SK-N-SH (cell line): Measurements from ENCODE around the gene RHBDL1.

ENCODE experiments used
- CHD2 ChIP-seq: fragments of 150-350 bp; IDR thresholded peaks from 2 replicates; pipeline ENCODE4 v1.6.1; 2018; ENCODE audit warnings: low read length; ENCODE audit not compliant: partially characterized antibody
- CTCF ChIP-seq: fragments of 200-600 bp; sonication (generic); IDR thresholded peaks from 2 replicates; pipeline ENCODE4 v1.6.1; 2017; ENCODE audit warnings: antibody characterized with exemption, mild to moderate bottlenecking, moderate library complexity
- EP300 ChIP-seq, 2 experiments: IDR thresholded peaks; 2 replicates each; pipeline versions ENCODE4 v1.4.0 to v1.6.1; 2012; ENCODE audit warnings: borderline replicate concordance in 1 of 2, low read depth in 1 of 2, low read length in 1 of 2
- FOSL2 ChIP-seq: IDR thresholded peaks from 2 replicates; pipeline ENCODE4 v1.4.0; 2012; ENCODE audit warnings: low read depth, mild to moderate bottlenecking, moderate library complexity, borderline replicate concordance
- FOXJ3 ChIP-seq: sonication (generic); formaldehyde crosslinking; IDR thresholded peaks from 2 replicates; pipeline ENCODE4 v1.5.1; 2020; ENCODE audit warnings: mild to moderate bottlenecking, missing genetic modification reagents
- GABPA ChIP-seq: IDR thresholded peaks from 2 replicates; pipeline ENCODE4 v1.4.0; 2012; ENCODE audit warnings: low read depth, mild to moderate bottlenecking
- JUND ChIP-seq: IDR thresholded peaks from 2 replicates; pipeline ENCODE4 v1.4.0; 2012
- MXI1 ChIP-seq: IDR thresholded peaks from 2 replicates; pipeline ENCODE4 v1.6.1; 2012; ENCODE audit warnings: mild to moderate bottlenecking, low read depth, low read length, improper control_type of control experiment
- POLR2AphosphoS5 ChIP-seq: IDR thresholded peaks from 2 replicates; pipeline ENCODE4 v1.6.1; 2012; ENCODE audit warnings: low read depth, low read length
- RXRA ChIP-seq: IDR thresholded peaks from 2 replicates; pipeline ENCODE4 v1.4.0; 2012; ENCODE audit warnings: low read depth, mild to moderate bottlenecking, borderline replicate concordance
- SIN3A ChIP-seq: IDR thresholded peaks from 2 replicates; pipeline ENCODE4 v1.6.1; 2012; ENCODE audit warnings: low read depth, mild to moderate bottlenecking, low read length, moderate library complexity, borderline replicate concordance
- SMC3 ChIP-seq: IDR thresholded peaks from 2 replicates; pipeline ENCODE4 v1.6.1; 2012; ENCODE audit warnings: low read depth, low read length, improper control_type of control experiment
- USF2 ChIP-seq: fragments of 150-350 bp; IDR thresholded peaks from 2 replicates; pipeline ENCODE4 v1.6.1; 2017; ENCODE audit warnings: antibody characterized with exemption, low read length, low read depth, borderline replicate concordance
- YY1 ChIP-seq: IDR thresholded peaks from 2 replicates; pipeline ENCODE4 v1.4.0; 2012; ENCODE audit warnings: low read depth, mild to moderate bottlenecking

GRCh38 chr16:674214-674881 lies 1.1 kb upstream of the RHBDL1 start:
- TF ChIP-seq CTCF (no peak), SMC3 (no peak), SIN3A (no peak), EP300 (IDR thresholded peaks at IDR 0.05; ENCODE audit: borderline replicate concordance in 1 of 2, low read depth in 1 of 2, low read length in 1 of 2) (no peak), FOSL2 (no peak), CHD2 (no peak), POLR2AphosphoS5 (no peak), GABPA (no peak), RXRA (no peak), MXI1 (no peak), JUND (no peak), USF2 (no peak), YY1 (no peak), FOXJ3 (CRISPR knock-in tag) (no peak)
